ENCODE results near the gene ESPN.
A peak's percentile ranks its signal among the peaks of the same experiment; 100 is the strongest.
"Not testable (repeated sequence)": the region's sequence is repeated elsewhere in the genome, so short reads cannot be mapped to it uniquely, and the experiment has no call there.

Gene ESPN

DNA sequence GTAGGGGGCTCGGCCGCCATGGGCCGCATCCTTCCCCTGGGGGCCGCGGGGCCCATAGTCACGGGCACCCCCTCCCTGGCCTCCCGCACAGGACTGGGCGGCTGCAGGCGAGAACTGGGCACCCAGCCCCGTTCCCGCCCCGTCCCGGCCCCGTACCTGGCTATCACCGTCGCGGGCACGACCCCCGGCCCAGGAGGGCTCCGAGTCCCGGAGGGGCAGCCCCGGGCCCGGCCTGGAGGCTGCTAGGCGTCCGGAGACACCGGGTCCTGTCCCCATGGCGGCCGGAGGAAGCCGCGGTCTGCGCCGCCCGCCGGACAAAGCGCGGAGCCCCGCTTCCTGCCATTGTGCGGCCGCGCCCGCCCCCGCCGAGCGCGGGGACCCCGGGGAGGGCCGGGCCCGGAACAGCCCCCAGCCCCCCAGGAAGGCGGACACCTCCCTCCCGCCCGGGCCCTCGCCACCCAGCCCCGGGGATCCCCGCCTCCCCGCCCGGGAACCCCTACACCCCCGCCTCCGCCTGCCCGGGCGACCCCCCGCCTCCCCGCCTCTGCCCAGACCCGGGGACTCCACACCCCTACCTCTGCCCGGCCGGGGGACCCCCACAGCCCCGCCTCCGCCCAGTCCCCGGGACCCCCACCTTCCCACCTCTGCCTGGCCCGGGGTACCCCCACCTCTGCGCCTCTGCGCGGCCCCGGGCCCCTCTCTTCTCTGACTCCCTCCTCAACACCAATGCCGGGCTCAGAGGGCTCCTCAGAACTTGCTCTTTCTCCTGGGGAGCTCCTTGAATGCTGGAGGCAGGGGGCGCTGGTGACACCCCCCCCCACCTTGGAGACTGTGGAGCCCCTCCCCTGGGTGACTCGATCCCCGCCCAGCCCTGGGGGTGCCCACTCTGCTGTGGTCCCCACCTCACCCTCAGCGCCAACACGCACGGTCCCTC lies 60.9 kb downstream of the ESPN start:
- peak; percentile 24 for DNase-seq

DNA sequence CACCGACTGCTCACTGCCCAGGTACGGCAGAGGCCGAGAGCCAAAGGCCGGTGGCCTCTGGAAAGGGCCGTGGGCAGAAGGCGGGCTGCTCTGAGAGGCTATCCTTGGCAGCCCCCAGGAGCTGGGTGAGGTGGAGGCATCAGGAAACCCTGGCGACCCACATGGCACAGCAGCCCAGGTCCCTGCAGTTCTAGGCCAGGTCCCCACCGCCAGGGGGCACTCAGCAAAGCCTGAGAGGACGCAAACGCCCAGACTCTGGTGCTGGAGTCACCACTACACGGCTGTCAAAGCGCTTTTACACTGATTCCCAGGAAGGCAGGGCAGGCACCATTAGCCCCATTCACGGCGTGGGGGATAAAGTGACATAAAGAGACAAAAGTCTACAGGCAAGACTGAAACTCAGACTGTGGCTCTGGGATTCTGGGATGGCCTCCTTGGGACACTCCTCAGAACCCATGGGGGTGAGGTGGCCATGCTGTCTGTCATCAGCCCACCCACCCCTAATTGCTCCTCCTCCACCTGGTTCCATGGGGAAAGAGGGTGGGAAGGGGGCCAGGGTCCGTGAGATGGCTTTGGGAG lies 61.9 kb downstream of the ESPN start:
- DNase-seq: peak; percentile 86

DNA sequence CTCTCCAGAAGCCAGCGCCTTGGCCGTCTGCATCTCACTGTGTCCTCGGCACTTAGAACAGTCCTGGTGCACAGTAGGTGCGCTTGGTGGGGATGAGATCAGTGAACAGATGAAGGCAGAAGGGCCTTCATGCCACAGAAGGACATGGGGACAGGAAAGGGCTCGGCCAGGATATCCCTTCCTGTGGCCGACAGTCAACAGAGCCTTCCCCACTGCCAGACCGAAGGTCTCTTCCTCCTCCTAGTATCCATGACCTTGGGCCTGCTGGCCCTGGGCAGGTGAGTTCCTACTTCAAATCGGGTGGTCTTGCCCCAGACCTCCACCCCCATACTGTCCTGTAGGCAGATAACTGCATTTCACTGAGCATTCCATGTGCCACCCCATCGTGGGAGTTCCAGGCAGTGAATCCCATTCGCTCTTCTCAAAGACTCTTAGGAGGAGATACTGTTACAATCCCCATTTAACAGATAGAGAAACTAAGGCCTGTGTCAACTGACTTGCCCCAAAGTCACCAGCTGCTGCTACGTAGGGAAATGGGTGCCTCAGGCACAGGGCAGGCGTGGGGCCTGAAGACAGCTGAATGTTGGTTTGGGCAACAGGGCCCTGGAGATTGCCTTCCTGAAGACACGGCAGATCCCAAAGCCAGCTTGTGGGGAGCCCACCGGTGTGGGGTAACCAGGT lies 63.4 kb downstream of the ESPN start:
- no peak for DNase-seq

DNA sequence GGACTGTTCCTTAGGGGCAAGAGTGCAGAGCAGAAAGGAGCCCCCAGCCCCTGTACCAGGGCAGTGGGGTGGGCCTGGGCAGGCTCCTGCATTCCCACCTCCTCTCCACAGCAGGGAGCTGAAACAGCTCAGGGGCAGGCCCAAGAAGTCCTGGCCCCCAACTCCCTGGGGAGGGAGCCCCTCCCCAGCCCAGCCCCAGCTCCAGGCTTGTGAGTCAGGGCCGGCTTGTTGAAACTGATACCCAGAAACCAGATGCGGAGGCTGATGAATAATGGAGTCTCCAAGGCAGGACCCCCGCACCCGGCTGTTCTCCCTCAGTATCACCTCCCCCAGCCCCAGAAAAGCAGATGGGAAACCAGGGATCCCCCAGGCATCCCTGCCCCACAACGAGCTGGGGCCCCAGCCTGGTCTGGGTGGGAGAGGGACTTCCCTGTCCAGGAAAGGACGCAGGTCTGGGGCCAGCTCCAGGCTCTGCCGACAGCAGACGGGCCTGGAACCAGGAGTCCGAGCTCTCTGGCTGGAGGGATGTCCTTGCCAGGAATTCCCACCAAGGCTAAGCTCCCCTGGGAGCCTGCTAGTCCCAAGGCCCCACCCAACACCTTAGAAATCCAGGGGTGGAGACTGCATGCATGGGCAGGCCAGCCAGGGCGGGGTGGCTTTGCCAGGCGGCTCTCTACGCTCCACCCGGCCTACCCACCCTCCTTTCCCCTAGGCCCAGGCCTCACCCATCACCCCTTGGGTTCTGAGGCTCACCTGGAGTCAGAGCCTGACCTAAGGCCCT lies 64.2 kb downstream of the ESPN start:
- DNase-seq: peak; percentile 59

DNA sequence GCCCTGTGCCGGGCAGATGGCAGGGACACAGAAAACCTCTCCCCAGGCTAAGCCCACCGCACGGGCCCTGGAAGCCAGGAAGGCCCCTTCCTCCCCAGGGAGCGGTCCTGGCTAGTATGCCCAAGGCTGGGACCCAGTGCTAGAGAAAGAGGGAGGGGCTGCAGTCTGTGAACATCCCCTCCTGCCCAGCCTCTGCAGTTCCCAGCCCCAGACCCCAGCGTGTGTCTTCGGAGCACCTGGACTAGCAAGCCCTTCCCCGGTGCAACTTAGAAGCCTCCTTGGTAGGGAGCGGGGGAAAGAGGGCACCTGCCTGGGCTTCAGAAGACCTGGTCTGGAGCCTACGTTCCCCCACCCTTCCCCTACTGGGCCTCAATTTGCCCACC lies 64.8 kb downstream of the ESPN start:
- DNase-seq: peak; percentile 25

DNA sequence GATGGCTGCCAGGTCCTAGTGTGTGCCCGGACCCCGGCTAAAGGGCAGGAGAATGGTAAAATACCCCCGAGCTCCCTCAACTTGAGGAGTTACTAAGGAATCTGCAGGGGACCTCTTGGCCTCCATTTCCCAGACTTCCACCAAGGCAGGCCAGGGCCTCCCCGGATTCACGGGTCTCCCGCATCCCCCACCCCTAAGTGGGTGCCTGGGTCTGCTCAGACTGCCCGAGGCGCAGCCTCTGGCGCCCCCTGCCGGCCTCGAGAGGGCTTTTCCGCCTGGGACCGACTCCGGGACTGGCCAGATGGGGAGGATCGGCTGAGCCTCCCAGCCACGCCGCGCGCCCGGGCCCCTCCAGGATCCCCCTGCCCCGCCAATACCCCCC lies 65.2 kb downstream of the ESPN start:
- peak; percentile 77 for DNase-seq

DNA sequence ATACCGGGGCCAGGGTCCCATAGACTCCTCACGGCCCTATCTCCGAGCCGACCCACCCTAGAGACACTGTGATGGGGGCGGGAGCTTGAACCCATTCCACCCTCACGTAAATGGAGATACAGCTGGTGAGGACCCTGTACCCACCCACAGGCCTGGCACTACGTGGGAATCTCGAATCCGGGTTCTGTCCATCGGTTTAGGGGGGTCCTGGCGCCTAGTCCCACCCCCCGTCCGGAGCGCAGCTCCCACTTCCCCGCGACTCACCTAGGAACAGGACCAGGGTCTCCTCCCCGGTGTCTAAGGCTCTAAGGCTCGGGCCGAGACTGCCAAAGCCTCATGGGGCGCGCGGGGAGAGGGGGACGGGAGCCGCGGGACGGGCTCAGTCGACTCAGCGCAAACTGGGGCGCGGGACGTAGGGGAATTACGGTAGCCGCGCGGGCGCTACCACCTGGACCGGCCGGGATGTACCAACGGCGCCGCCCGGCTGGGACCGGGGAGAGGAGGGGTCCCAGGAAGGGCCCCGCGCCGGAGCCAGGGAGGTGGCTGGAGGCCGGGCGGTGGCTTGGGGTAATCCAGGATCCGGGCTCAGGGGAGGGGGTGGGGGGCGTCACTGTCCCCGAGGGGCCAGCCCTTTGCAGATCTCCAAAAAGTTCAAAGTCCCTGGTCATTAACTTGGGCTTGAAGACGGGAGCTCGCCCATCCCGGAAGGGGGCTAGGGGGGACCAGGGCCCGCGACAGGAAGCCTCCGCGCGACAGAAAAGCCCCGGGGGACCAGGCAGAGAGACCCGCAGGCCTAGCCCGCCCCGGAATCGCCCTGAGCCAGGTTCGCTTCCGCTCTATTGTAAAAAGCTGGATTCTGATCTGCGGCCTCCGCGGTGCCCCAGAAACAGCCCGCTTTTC lies 65.9 kb downstream of the ESPN start:
- DNase-seq: peak; percentile 81

DNA sequence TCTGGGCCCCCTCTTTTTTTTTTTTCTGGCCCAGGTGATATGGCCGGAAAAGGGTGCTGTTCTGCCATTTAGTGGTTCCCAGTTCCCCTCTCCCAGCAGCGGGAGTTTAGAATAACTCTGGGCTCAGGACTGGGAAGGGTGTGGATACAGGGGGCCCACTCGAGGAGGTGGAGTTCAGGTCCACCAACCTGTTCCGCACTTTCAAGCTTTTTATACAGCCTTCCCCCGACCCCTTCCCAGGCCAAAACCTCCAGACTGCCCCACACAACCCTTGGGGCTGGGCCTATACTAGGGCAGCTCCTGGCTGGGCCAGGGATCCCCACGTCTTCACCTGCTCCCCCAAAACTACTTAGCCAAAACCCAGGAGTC lies 66.5 kb downstream of the ESPN start:
- DNase-seq: no peak

DNA sequence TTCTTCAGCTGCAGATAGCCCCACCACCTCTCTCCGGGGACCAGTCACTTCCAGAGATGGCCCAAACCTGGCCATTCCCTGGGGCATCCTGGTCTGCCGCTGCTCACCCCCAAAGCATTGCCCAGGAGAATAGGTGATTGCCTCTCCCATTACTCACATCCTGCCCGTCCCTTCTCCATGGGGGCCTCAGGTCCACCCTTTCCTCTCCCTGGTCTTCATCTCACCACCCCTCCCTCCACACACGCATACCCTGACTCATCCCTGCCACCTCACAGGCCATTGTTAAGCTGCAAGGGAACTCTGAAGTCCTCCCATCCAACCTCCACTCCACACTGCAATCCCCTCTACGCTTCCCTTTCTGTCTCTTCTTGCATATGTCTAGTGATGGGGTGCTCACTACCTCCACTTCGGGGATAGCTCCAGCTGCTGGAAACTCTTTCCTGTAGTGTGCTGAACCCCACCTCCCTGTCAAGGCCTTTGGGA lies 66.9 kb downstream of the ESPN start, which contains the start of gene PLEKHG5:
TSS of gene PLEKHG5 (minus strand) at position 188 of the 483 bp plus-strand sequence. CDS start 14,096 bp downstream, outside the sequence.
- peak; percentile 18 for DNase-seq

DNA sequence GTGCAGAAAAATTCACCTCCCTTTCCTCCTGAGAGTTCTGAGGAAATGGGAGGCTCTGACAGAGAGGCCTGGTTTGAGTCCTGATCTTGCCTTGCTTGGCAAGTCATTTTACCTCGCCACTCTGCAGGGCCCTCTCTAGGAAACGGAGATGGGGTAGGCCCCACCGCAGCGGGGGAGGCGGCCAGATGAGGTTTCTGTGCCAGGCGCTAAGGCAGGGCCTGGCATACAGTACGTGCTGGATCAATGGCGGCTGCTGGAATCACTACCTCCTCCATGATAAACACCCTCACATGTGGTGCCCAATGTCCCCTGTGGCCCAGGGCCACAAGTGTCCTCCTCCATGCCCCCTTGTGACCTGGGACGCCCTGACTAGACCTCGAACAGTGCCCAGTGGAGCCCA lies 67.4 kb downstream of the ESPN start:
- DNase-seq: no peak

DNA sequence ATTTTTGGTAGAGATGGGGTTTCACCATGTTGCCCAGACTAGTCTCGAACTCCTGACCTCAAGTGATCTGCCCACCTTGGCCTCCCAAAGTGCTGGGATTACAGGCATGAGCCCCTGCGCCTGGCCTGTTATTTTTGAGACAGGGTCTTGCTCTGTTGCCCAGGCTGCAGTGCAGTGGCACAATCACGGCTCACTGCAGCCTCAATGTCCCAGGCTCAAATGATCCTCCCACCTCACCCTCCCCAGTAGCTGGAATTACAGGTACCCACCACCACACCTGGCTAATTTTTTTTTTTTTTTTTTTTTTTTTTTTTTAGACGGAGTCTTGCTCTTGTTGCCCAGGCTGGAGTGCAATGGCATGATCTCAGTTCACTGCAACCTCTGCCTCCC lies 69.3 kb downstream of the ESPN start:
- not testable (repeated sequence) for DNase-seq

DNA sequence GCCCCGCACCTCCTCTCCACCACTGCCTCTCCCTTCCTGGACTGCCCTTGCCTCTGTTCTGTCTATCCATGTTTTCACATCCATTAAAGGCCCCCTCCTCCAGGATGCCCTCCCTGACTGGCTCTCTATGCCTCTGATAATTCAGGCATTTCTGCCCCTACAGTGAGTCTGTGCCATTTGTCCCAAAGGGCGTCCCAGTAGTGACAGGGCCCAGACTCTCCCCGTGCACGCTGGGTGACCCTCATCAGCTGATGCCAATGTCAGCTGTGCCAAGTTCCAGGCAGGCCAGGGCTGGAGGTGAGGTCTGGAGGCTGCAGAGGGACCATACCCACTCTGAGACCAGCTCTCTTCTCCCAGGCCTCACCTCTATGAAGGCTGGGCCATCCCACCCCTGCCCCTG lies 70.1 kb downstream of the ESPN start:
- DNase-seq: no peak

DNA sequence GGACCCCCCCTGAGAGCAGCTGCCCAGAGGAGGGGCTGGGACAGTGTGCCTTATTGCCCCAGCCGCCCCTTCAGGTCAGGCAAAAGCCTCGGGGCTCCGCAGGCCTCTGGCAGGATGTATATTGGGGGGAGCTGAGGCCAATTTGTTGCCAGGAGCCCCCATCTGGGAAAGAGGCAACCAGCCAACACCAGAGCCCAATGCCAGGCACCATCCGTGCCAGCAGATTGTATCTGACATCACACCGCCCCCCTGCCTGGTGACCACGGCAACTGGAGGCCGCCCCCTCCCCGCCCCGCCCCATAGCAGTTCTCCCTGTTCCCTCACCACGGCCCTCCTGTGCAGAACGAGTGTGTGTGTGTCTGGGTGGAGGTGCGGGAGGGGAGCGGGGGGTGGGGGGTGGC lies 70.5 kb downstream of the ESPN start:
- DNase-seq: peak; percentile 88

DNA sequence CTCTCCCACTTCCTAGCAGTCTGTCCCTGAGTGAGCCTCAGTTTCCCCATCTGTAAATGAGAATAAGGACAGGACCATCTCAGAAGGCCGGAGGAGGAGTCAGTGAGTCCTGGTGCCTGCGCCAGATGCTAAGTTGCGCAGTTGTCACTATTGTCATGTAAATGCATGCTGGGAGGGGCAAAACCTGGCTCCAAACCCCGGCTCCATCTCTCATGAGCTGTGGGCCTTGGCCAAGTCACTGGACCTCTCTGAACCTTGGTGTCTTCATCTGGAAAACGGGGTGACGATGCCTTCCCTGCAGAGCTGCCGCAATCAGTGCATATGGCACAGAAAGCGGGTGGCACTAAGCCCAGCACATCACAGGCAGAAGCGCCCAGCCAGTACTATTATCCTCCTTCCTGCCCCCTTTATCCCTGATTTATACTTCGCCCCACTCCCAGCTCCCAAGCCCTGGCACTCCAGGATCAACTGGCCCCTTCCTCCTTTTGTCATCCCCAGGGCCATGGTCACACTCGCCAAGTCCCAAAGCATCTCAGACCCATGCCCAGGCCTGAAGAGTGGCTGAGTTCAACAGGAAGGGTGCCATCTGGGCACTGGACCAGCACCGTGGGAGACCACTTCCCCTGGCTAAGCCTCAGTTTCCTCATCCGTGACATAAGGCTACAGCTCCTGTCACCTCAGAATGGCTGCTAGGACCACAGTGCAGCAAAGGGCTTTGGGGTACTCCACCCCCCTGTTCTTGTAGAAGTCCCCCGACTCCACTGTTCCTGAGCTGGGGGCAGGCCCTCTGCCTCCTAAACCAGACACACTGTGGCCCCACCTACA lies 71.2 kb downstream of the ESPN start:
- DNase-seq: no peak

DNA sequence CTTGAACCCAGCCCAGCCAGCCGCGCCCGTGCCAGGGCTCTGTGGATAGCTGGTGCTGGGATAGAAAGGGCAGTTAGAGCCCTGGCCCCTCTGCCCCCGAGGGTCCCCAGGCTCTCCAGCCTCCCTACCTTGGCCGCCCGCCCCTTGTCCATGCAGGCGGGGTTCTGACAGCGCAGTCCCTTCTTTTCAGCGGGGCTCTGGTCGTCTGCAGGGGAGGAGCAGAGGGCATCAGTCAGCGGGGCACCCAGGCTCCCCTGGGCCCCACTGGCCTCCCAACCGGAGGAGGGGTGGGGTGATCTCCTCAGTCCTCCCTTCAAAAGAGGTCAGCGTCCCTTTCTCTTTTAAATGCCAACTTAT lies 71.8 kb downstream of the ESPN start:
- DNase-seq: no peak

DNA sequence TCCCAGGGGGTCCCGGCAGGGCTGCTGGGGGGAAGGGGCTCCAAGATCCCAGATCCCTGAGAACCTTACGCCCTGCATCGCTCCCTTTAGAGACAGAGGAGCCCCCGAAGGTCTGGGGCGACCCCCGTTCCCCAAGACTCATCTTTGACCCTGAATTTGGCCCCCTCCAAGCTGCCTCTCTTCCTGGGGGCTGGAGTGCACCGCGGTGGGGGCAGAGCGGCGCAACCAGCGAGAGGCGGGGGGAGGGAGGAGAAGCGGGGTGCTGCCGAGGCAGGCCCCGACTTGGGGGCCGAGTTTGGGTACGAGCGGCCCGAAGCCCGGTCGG lies 72.3 kb downstream of the ESPN start:
- no peak for DNase-seq

DNA sequence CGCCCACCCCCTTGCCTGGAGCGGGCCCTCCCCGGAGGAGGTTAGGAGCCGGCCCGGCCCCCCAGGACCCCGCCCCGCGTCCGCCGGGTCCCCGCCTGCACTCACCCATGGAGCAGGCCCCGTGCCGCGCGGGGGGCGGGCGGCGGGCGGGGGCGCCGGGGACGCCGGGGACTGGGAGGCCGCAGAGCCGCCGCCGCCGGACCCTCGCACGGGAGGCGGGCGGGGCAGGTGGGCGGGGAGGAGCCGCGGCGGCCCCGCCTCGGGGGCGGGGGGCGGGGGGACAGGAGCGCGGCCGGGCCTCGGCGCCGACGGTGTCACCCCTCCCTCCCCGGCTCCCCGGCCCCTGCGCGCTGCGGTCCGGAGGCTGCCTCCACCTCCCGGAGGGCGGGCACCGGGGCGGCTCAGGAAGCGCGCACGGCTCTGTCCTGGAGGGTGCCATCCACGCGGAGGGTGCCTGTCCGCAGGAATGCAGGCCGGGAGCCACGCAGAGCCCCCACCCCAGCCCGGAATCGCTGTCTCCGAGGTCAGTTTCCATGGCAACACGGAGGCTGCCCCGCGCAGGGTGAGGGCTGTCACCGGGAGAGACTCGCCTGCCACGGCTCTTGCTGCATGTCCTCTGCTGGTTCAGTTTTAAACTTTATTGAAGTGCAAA lies 72.8 kb downstream of the ESPN start:
- peak; percentile 74 for DNase-seq

DNA sequence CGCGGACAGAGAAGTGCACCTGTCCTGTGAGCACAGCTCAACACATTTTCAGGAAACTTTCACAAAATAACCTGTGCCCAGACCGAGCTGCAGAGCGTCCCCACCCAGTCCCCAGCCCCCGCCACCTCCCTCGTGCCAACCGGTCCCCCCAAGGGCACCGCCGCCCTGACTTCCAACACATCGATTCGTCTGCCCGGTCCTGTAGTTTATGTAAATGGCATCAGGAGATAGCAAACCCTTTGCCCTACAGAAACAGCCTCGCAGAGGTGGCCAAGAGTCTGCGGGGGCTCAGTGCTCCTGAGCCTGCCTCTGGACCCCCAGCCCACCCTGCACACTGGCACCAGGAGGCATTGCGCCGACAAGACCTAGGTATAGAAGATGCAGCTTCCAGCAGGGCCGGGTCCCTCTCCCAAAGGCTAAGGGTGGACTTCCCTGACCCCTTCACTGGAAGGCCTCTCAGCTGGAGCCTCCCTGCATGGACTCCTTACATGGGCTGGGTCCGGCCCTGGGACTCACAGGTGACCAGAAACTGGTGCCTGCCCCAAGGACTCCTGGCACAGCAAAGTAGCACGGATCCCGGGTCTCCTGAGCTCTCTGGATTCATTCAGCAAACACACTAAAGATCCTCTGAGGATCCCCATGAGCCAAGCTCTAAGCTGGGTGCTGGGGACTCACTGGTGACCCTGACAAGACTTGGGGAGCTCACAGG lies 73.4 kb downstream of the ESPN start:
- no peak for DNase-seq

DNA sequence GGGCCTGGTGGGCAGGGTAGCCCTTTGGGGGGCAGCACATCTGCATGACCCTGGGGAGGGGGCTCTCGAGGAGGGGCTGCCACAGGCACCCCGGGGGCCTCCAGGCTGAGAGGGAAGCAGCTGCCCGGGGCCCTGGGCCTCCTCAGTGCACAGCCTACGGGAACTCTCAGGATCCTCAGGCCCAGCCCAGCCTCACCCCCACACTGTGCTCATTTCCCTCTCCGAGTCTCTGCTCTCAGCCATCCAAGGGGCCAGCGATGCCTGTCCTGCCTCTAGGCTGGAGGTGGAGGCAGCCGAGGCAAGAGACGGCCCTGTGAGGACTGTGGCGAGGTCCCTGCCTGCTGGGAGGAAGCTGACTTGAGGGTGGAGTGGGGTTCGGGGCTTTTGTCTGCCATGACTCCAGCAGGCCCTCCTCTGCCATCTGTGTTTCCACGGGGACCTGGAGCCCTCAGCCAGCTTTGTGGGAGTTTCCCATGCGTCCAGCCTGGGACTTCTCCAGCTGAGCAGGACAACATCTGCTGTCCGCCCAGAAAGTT lies 74.1 kb downstream of the ESPN start:
- no peak for DNase-seq

DNA sequence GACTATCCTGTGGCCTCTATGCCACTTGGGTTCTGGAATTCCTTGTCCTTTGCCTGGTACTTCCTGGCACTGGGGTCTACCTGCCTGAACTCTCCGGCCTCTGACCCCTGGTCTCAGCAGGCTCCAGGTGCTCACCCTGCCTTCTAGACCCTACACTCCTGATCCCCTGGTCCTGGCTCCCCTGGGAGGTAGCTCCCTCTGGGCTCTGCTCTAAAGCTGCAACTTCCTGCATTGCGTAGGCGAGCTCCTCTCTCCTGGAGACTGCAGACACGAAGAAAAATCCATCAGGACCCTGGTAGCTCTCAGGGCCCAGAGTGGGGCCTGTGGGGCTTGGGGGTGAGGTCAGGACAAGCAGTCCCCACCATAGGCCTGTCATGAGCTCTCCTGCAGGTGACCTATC lies 74.7 kb downstream of the ESPN start:
- DNase-seq: no peak
